SKM-1 (cell line): ENCODE data around the gene DLG2.
A peak's percentile ranks its signal among the peaks of the same experiment; 100 is the strongest.

Experiments used
- DNase-seq: peaks from one replicate; lab custom pipeline; 2025; ENCODE audit not compliant: unreplicated experiment; lab: John Stamatoyannopoulos, UW

The DLG2 gene

DNA sequence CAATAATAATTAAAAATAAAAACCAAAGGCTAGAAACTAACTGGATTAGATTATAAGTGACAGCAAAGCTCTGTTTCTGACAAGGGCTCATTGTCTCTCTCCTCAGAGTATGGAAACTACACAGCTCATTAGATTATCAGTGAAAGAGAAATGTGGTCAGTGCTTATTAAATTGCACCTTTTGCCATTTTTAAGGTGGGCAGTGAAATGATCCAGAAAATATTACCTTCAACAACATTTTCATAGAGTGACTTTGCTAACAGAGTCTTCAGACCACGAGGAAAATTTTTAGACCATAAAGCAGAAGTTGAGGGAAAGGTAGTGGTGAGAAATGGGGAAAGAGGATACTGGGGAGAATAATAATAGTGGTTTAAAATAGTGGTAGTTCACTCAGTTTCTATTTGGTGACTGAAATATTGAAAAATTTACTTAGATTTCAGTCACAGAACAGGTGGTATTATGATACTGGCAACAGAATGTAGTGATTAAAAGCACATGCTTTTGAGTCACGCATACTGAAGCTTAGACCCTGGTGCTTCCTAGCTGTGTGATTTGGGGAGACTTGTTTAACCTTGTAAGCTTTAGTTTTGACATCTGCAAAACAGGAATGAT is 1657.0 kb downstream of the DLG2 start:
- DNase-seq = peak; percentile 39

DNA sequence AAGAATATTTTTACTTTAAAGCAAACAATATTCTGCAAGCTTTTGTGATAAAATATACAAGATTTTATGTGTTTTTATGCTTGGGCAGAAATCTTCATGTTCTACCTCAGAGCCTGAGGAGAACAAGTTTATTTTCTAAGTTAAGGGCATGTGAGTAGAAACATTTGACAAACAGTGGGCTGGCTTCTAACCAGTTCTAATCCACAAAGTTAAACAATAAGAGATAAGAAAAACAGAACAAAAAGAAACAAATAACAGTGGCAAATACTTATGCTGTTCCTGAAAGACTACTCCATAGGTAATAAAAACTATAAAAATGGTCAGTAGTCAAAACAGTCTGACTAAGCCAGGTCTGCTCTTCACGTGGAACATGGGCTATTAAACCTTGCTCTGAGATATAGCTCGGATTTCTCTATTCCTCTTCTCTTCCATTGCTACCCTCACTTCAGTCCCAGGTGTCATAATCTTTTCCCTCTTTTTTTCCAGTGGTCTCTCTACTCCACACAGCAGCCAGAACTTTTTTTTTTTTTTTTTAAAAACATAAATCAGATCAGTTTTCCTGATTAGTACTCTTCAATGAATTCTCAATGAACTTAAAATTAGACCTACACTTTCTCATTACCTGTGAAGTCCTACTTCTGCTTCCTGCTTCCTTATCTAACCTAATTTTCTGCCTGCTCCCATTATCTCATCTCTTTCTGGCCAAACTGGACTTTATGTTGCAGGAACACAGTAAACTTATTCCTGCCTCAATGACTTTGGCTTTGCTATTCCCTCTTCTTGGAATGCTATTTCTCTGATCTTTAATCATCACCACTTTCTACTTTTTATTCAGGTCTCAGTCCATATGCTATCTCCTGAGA is 1669.9 kb downstream of the DLG2 start:
- no peak for DNase-seq

DNA sequence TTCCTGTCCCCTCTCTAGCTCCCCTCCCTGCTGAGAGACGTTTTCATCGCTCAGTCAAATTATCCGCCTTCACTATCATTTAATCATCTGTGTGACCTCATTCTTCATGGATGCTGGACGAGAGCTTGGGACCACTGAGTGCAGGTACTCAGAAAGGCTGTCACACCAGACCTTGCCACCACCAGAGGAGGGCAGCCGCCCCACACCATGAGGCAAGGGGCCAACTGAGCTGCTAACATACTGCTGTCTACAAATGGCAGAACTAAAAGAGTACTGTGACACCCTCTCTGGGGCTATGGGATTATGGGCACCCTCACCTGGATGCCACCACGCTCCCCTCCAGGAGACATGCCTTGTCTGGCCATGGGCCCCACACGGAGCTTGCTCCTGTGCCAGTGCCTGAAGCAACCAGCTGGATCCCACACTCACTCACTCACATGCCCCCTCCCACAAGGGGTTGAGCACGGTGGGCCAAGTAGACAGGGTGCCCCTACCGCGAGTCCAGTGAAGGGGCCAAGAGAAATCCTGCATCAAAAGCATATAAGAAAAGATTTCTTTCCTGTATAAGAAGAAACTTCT is 1670.9 kb downstream of the DLG2 start:
- no peak for DNase-seq

DNA sequence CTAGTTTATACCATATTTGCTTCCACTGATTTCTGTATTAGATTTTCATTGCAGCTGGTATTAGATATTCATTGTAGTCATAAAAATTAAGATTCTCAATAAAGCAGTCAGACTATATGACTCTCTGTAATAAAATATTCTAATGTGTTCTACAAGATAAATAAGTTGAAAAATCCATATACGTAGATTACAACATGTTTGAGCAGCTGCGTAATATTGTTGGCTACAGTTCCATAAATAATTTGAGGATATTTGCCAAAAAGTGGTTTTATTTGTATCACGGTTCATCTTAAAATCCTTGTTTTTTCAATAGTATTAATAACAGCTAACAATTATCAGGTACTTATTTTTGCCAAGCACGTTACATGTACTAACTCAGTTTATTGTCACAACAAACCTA is 1672.4 kb downstream of the DLG2 start:
- no peak for DNase-seq

DNA sequence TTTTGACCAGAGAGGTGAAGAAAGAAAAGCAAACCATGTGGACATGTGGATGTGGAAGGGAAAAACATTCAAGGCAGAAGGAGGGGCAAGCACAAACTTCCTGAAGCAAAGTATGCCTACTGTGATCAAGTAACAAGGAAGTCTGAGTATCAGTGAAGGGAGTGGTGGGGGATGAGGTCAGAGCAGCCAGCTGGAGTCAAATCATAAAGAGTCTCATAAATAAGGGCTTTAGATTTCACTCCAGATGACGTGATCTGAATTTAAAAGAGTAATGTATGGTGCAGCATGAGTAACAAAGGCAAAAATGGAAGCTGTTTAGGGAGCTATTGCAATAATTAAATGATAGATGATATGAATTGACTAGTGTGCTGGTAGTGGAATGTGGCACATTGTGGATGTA is 1675.6 kb downstream of the DLG2 start:
- DNase-seq = no peak

DNA sequence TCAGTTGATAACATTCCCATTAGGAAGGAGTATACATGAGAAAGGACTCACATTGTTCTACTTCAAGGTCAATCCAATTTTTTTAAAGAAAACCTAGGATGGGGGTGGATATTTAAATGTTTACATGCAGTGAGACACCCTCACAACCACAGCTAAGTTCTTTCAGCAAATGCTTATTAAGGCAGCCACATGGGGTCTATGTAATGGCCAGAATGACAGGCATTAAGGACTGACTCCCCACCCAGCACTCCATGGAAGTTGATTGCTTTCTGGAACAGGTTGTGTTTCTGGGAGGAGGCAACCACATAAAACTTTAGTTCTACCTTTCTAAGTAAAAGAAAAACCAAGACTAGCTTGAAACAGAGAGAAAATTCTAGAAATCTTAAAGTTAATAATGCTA is 1678.9 kb downstream of the DLG2 start:
- DNase-seq = no peak

DNA sequence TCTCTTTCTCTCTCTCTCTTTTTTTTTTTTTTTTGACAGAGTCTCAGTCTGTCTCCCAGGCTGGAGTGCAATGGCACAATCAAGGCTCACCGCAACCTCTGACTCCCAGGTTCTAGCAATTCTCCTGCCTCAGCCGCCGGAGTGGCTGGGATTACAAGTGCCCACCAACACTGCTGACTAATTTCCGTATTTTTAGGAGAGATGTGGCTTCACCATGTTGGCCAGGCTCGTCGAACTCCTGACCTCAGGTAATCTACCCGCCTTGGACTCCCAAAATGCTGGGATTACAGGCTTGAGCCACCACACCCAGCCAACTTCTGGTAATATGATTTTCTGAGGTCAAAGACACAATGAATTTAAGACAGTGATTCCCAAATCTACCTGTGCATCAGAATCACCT is 1681.2 kb downstream of the DLG2 start:
- no peak for DNase-seq

DNA sequence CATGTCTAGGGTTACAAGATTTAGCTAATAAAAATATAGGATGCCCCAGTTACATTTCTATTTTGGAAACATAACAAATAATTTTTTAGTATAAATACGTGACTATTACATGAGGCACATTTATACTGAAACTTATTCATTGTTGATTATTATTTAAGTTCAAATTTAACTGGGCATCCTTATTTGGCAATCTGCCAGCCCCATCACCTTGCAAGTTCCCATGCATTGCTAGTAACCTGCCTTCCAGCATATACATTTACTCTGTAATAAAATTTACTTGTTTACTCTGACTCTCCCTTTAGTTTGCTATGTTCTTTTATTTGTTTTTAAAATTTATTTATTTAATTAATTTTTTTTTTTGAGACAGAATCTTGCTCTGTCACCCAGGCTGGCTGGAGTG is 1686.1 kb downstream of the DLG2 start:
- DNase-seq = no peak

DNA sequence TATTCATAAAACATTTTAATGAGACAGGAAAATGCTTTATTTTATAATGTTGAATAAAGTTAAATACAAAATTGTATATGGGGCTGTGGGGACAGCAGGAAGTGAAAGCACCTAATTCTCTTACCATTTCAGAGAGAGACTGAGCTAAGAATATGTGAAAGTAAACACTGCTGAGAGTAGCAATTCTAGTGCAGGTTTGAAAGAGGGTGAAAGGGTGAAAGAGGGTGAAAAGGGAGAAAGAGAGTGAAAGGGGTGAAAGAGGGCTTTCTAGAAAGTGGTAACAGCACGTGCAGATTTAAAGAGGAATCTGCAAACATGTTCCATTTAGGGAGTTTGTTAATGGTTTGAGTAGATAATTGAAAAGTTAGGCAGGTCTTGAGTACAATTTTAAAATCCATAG is 1689.0 kb downstream of the DLG2 start:
- no peak for DNase-seq

DNA sequence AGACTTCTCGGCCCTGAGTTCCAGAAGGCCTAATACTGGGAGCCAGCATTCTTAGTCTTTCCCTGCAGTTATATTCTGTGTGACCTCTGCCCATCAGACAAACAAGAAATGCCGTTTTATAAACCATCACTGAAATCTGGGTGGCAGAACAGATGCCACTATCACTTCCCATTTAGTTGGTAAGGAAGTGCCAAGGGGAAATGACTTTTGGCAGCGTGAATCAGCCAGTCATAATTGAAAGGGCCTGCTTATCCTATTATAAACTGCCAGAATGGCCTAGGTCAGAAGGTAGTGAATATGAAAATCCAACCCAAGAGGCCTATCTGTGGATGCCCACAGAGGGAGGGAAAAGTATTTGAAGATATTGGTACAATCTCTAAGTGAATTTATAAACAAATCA is 1694.1 kb downstream of the DLG2 start:
- DNase-seq = no peak

DNA sequence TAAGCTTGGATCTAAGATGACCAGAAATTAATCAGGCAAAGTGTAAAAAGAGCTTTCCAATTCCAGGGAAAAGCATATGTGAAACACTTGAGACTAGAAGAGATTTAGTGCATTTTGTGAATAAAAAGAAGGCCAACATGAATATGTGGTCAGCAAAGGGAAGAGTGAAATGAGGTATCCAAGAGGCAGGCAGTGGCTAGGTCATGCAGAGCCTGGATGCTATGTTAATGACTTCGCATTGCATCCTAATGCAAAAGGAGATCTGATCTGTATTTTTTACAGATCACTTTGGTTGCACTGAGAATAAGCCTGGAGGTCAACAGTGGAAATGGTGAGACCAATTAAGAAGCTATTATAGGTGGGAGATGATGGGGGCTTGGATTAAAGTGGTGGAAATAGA is 1699.7 kb downstream of the DLG2 start:
- no peak for DNase-seq

DNA sequence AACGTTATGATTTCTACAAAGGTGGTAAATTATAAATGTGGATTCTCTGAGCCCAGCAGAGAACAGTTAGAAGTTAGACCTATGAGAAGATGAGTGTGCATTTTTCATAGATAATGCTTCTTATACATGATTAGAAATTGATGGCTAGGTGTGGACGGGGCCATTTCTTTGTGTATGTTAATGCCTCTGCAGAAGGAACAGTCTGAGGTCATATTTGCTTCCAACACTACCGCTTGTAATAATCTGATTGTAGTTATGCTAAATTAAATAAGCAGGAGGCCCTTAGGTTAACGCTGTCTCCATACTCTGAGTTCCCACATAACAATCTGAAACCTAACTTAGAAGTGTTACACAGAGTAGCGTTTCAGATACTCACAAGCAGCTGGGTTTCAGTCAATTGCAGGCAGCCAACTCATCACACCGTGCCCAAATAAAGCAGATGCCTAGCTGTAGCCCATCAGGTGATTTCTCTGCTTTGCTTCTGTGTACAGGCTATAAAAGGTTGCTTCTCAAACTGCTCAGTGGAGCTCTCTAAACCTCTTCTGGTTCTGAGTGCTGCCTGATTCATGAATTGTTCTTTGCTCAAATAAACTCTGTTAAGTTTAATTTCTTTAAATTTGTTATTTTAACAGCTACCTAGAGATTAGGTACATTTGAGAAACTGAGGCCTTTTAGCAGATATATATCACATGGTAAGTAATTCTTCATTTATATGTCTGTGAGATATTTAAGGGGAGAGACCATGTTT is 1702.2 kb downstream of the DLG2 start:
- no peak for DNase-seq

DNA sequence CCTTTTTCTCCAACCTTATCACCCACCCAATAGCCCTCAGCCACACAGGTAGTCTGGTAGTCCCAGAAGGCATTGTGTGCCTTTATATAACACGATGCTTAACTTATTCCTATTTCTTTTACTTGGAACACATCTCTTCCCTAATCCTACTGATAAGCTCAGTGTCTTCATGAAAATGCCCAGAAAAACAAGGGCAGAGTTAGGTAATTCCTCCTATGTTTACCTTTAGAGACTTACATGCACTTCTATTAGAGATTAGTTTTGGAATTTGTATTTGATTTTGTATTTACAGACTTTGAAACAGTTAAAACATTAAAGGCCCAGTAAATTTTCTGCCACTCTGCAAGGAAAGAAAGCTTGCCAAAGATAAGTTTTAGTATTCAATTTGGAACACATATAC is 1703.2 kb downstream of the DLG2 start:
- DNase-seq = no peak

DNA sequence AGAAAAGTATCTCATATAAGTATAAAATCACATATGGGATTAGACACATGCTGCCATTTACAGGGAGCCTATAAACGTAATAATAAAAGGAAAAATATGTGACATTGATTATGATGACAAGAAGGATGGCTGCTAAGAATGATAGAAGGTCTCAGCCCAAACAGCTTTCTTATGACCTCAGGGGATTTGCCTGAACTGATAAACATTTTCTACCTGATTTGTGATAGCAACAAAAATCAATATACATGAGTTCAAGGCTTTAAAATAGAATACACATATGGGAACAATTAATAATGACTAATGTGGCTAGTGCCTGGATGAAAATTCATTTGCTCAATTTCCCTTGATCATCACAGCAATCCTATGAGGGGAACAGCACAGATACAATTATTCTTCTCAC is 1704.2 kb downstream of the DLG2 start:
- no peak for DNase-seq

DNA sequence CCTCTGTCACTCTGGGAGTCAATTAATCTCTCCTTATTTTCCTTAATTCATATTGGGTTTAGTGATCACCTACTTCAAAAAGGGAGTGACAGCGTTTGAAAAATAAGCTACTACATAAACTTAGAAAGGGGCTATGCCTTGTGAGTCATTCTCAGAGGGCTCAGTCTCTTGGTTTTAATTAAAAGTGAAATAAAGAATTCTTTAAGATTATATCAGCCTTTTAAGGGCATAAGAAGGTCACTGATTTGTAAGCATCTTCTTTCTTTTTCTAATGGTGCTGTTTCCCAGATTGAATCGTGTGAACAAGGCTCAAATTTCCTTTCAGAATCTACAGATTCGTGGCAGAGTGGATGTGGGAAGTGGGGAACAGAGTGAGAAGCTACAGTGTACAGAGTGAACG is 1704.8 kb downstream of the DLG2 start:
- DNase-seq = no peak

DNA sequence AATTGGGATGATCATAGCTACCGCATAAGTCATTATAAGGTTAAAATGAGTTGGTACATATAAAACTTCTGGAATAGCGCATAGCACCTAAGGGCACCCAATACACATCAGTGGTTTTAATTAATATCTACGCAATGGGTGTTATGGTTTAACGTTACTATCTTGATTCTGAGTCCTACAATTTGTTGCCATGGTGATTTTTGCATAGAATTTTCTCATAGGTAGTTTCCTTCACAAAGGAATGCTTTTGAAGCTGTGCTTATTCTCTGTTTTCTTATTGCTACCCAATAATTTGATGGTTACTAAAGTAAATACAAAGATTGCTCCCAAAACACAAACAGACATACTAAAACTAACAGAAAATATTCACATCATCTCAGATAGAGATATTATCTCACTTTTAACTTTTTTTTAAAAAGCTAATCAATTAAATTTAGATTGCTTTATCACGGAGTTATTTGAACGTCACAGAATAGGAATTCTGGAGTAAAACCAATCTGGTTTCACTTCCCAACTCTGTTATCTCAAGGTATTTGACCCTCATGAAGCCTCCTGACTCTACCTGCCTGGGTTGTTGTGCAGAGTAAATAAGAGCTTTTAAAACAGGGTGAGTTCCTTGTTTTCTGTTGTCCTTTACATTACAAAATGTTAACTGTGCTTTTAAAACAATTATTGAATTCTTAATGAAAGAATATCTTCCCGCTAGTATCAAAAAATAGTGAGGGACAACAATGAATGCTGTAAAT is 1705.5 kb downstream of the DLG2 start:
- DNase-seq = no peak

DNA sequence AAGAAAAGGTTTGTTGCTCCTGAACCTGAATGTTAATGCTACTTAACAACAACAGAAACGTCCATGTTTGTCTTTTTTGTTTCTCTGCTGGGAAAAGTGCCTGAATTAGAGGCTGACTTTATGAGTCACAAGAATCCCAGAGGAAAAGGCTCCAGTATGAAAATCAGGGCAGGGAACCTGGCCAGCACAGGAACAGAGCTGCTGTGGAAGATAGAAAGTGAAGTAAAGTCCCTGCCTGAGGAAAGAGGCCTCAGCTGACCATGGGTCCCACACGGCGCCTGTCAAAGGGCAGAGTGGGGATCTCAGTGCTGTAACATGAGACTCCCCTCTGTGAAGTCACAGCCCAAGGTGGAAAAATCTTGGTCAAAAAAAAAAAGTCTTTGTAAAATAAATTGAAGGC is 1708.7 kb downstream of the DLG2 start:
- no peak for DNase-seq

DNA sequence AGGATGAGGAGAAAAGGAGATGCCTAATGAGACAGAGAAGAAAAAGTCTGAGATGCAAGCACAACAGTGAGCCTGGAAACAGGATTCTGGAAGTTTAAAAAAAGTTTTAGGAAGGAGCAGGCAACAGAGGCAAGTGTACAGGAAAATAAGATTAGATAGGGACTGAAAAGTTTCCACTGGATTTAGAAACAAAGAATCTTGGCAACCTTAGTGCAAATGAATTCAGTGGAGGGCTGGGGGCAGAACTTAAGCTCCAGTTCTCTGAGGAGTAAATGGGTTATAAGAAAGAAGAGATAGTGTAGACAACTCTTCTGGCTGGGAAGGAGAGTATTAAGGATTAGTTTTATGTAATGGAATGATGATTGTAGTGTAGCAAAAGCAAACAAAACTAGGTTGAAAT is 1712.1 kb downstream of the DLG2 start:
- DNase-seq = no peak

DNA sequence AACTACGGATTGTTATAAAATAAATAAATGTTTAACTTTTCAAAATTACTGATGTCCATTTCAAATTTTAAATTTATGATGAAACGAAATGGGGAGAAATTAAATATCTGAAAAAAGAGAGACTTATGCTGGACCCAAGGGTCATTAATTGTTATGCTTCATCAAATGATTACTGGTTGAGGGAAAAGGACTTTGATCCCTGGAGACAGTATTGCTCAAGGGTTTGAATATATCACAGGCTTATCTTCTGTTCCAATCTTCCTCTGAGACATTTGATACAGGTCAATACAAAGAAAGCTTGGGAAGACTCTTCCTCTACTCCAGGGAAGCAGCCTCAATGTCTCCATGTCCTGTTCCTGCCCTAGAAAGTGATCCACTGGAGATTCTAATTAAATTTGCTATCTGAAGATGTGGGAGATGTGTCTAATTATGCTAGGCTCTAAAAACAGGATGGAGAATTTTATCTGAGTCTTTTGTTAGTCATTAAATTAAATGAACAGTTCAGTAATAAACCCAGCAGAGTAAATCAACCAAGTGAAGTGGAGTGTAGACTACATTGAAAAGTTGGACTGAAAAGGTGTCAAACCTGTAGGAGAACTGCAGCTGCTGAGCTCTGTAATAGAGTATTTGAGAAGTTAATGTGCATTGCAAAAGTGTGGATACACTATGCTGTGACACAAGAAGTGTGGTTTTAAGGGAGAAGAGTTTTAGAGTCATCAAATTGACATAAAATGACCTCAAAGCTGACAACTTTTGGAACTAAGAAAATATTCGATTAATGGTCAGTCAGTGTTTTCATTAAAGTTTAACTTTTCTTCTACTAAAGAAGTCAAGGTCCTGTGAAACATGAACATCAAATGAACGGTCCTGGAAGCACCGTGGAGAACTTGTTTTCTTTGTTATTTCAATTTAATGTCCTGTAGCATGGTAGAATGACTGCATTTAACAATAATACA is 1717.3 kb downstream of the DLG2 start:
- DNase-seq = no peak

DNA sequence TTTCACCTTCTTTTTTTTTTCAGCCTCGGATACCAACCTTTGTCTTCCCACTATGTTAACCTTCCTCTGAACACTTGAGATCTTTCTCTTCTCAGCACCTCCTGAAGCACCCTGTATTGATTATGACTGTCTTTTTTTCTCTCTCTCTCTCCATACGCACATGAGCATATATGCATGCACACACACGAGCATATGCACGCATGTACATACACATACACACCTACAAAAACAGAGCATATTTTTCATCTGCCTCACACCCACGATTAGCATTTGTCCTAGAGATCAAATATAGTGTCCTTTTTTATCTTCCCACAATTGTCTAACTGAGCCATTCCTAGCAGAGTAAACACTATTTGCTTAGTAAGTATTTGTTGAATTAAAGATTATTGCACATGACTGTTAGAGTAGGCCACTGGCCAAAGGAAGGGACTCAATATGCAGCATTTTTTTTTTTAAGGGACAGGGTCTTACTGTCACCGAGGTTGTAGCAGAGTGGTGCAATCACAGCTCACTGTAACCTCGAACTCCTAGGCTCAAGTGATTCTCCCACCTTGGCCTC is 1718.8 kb downstream of the DLG2 start:
- DNase-seq = no peak
